Retina (tissue), 1 donor: Measurements from ENCODE around the gene SEMA4D.
A peak's percentile ranks its signal among the peaks of the same experiment; 100 is the strongest.

Experiments used
- DNase-seq: peaks from one replicate; pipeline ENCODE4 v3.0.0-alpha.2; 2016

SEMA4D gene

GRCh38 chr9:89527084-89527483 lies 29.2 kb upstream of the SEMA4D start:
- DNase-seq = no peak

- no peak for DNase-seq
Observed at GRCh38 chr9:89526667-89527066, 28.8 kb upstream of the SEMA4D start.

GRCh38 chr9:89525446-89526374 lies 27.8 kb upstream of the SEMA4D start:
- no peak for DNase-seq

GRCh38 chr9:89524963-89525362 lies 27.1 kb upstream of the SEMA4D start:
- DNase-seq = peak; percentile 41

GRCh38 chr9:89523948-89524347 lies 26.0 kb upstream of the SEMA4D start:
- DNase-seq = no peak

GRCh38 chr9:89522959-89523285 lies 25.0 kb upstream of the SEMA4D start:
- no peak for DNase-seq

- DNase-seq = no peak
Observed at GRCh38 chr9:89522261-89522958, 24.5 kb upstream of the SEMA4D start.

- DNase-seq = no peak
Observed at GRCh38 chr9:89519366-89519805, 21.5 kb upstream of the SEMA4D start.

GRCh38 chr9:89518466-89519365 lies 20.8 kb upstream of the SEMA4D start:
- no peak for DNase-seq

- no peak for DNase-seq
Observed at GRCh38 chr9:89515416-89515815, 17.5 kb upstream of the SEMA4D start.

- DNase-seq = no peak
Observed at GRCh38 chr9:89514956-89515355, 17.0 kb upstream of the SEMA4D start.

- no peak for DNase-seq
Observed at GRCh38 chr9:89514337-89514736, 16.4 kb upstream of the SEMA4D start.

GRCh38 chr9:89513837-89514236 lies 15.9 kb upstream of the SEMA4D start:
- no peak for DNase-seq

- DNase-seq = no peak
Observed at GRCh38 chr9:89512382-89512781, 14.5 kb upstream of the SEMA4D start.

- no peak for DNase-seq
Observed at GRCh38 chr9:89508951-89509615, 11.2 kb upstream of the SEMA4D start.

- peak; percentile 46 for DNase-seq
Observed at GRCh38 chr9:89505911-89506310, 8.0 kb upstream of the SEMA4D start.

- DNase-seq = no peak
Observed at GRCh38 chr9:89505048-89505447, 7.1 kb upstream of the SEMA4D start.

- DNase-seq = no peak
Observed at GRCh38 chr9:89502671-89503070, 4.8 kb upstream of the SEMA4D start.

- DNase-seq = no peak
Observed at GRCh38 chr9:89502038-89502601, 4.2 kb upstream of the SEMA4D start.

GRCh38 chr9:89501311-89501898 lies 3.5 kb upstream of the SEMA4D start:
- no peak for DNase-seq

- DNase-seq = no peak
Observed at GRCh38 chr9:89500008-89500407, 2.1 kb upstream of the SEMA4D start.
